GM23248 (cell line): ENCODE results near the gene CRYBB3. TPM values are rescaled to one million over a fixed set of nuclear protein-coding genes. Genes with fewer than 3 reads are reported as not detected.

Source experiments
- DNase-seq: peaks from one replicate; pipeline ENCODE4 v3.0.0-alpha.2; 2015
- H2AFZ ChIP-seq: fragments of 200-600 bp; sonication (generic); 2 replicates; pipeline ENCODE4 v1.6.1; 2016; ENCODE audit warnings: antibody characterized with exemption
- H3F3A ChIP-seq: fragments of 200-600 bp; sonication (generic); 2 replicates; pipeline ENCODE4 v1.6.1; 2016; ENCODE audit warnings: mild to moderate bottlenecking, antibody characterized with exemption, mixed run types; ENCODE audit not compliant: insufficient read depth
- H3K27ac ChIP-seq: fragments of 200-600 bp; sonication (generic); 2 replicates; pipeline ENCODE4 v1.5.1; 2016; ENCODE audit warnings: mild to moderate bottlenecking
- H3K27me3 ChIP-seq: fragments of 200-600 bp; sonication (generic); replicated peaks from 2 replicates; pipeline ENCODE4 v1.6.1; 2016; ENCODE audit warnings: mild to moderate bottlenecking; ENCODE audit not compliant: insufficient read depth
- H3K36me3 ChIP-seq: fragments of 200-600 bp; sonication (generic); 2 replicates; pipeline ENCODE4 v1.6.1; 2016; ENCODE audit warnings: low read depth, mild to moderate bottlenecking
- H3K4me1 ChIP-seq: fragments of 200-600 bp; sonication (generic); 2 replicates; pipeline ENCODE4 v1.6.1; 2016; ENCODE audit warnings: mild to moderate bottlenecking; ENCODE audit not compliant: insufficient read depth
- H3K4me2 ChIP-seq: fragments of 200-600 bp; sonication (generic); one replicate; pipeline ENCODE4 v1.6.1; 2016; ENCODE audit warnings: mild to moderate bottlenecking; ENCODE audit not compliant: unreplicated experiment
- H3K4me3 ChIP-seq: fragments of 200-600 bp; sonication (generic); 2 replicates; pipeline ENCODE4 v1.5.1; 2016; ENCODE audit warnings: mild to moderate bottlenecking
- H3K79me2 ChIP-seq: fragments of 200-600 bp; sonication (generic); 2 replicates; pipeline ENCODE4 v1.6.1; 2016; ENCODE audit warnings: mild to moderate bottlenecking; ENCODE audit not compliant: insufficient read depth
- H3K9ac ChIP-seq: fragments of 200-600 bp; sonication (generic); 2 replicates; pipeline ENCODE4 v1.6.1; 2016; ENCODE audit warnings: mild to moderate bottlenecking
- H3K9me2 ChIP-seq: fragments of 200-600 bp; sonication (generic); 2 replicates; pipeline ENCODE4 v1.6.1; 2016; ENCODE audit warnings: mixed run types, mild to moderate bottlenecking, moderate library complexity; ENCODE audit not compliant: insufficient read depth
- H3K9me3 ChIP-seq: fragments of 200-600 bp; sonication (generic); one replicate; pipeline ENCODE4 v1.6.1; 2017; ENCODE audit warnings: low read depth
- H4K20me1 ChIP-seq: fragments of 200-600 bp; sonication (generic); 2 replicates; pipeline ENCODE4 v1.6.0; 2016; ENCODE audit not compliant: insufficient read depth
- EZH2 ChIP-seq: fragments of 200-600 bp; sonication (generic); IDR thresholded peaks from 2 replicates; pipeline ENCODE4 v1.6.1; 2018; ENCODE audit warnings: antibody characterized with exemption, mild to moderate bottlenecking; ENCODE audit not compliant: insufficient read depth, poor library complexity, severe bottlenecking
- EZH2phosphoT487 ChIP-seq: fragments of 200-600 bp; sonication (generic); IDR thresholded peaks from 2 replicates; pipeline ENCODE4 v1.6.1; 2018; ENCODE audit warnings: antibody characterized with exemption, moderate library complexity, mild to moderate bottlenecking, low read depth; ENCODE audit not compliant: insufficient read depth
- WGBS, 2 experiments: methylation state at CpG; one replicate each; pipeline ENCODE4 v1.1.6; 2015 to 2017; ENCODE audit warnings: low lambda C conversion rate in 2 of 2, low coverage in 1 of 2; ENCODE audit errors: missing lambda C conversion rate in 2 of 2; 5-methylcytosine and 5-hydroxymethylcytosine counted together
- in situ Hi-C: fragments of 300-500 bp; cut with MboI; formaldehyde crosslinking; loops from 2 replicates; pipeline ENCODE4 v1.15.0; 2020
- polyA plus RNA-seq: library from polyadenylated mRNA; unstranded; fragments of >200 nt; fragmentation: Nextera tagmentation; extraction: Ambion mirVana; gene quantifications from 2 replicates; pipeline ENCODE4 v1.2.1, GENCODE V29; 2016
- total RNA-seq: library from RNA; depleted of rRNA; stranded (reverse); fragments of >200 nt; shearing (Covaris generic); gene quantifications from 2 replicates; pipeline ENCODE4 v1.2.3, GENCODE V29; 2014

Gene CRYBB3
- total and polyA plus RNA-seq, 2 experiments from 2014 or later, result not detected

- no peak for DNase-seq
- Histone ChIP-seq H3K9ac (no peak overlapping the region), H3K27ac (no peak overlapping the region), H3K36me3 (no peaks in the 10 kb centered on the region), H3K79me2 (no peaks in the 10 kb centered on the region), H3K27me3 (no peaks in the 10 kb centered on the region), H2AFZ (no peak overlapping the region), H3K9me3 (no peaks in the 10 kb centered on the region), H4K20me1 (no peaks in the 10 kb centered on the region), H3F3A (no peaks in the 10 kb centered on the region), H3K4me3 (no peak overlapping the region), H3K9me2 (no peaks in the 10 kb centered on the region), H3K4me1 (no peaks in the 10 kb centered on the region), H3K4me2 (no peak overlapping the region)
- TF ChIP-seq EZH2phosphoT487 (no peak), EZH2 (no peak)
- WGBS, 2 experiments, result 27 to 30% methylated on average over 4 of the region's 4 CpGs
- in situ Hi-C loops, result no loop called here
These were observed 6.5 kb upstream of the CRYBB3 start for GRCh38 chr22:25193130-25193529.

- no peak overlapping the region for H3K4me3 ChIP-seq
- TF ChIP-seq EZH2 (no peak), EZH2phosphoT487 (no peak)
- no peak overlapping the region for H3K4me2 ChIP-seq
- no peaks in the 10 kb centered on the region for H3F3A ChIP-seq
- 27 to 31% methylated on average over 3 of the region's 3 CpGs for WGBS, 2 experiments
- H4K20me1 ChIP-seq, result no peaks in the 10 kb centered on the region
- no peaks in the 10 kb centered on the region for H3K9me2 ChIP-seq
- H3K79me2 ChIP-seq, result no peaks in the 10 kb centered on the region
- H3K27me3 ChIP-seq, result no peaks in the 10 kb centered on the region
- no peak overlapping the region for H3K27ac ChIP-seq
- no peaks in the 10 kb centered on the region for H3K9me3 ChIP-seq
- no peak overlapping the region for H2AFZ ChIP-seq
- in situ Hi-C loops, result no loop called here
- H3K9ac ChIP-seq, result no peak overlapping the region
- peak; percentile 7 for DNase-seq
- no peaks in the 10 kb centered on the region for H3K36me3 ChIP-seq
- H3K4me1 ChIP-seq, result no peaks in the 10 kb centered on the region
These were observed 6.1 kb upstream of the CRYBB3 start for GRCh38 chr22:25193548-25193947.

- in situ Hi-C loops, result no loop called here
- no peaks in the 10 kb centered on the region for H3K4me1 ChIP-seq
- H3K9me3 ChIP-seq, result no peaks in the 10 kb centered on the region
- no peak overlapping the region for H3K4me3 ChIP-seq
- no peak for DNase-seq
- H3F3A ChIP-seq, result no peaks in the 10 kb centered on the region
- no peak overlapping the region for H2AFZ ChIP-seq
- WGBS, 2 experiments, result 41 to 43% methylated on average over 5 of the region's 5 CpGs
- H3K9ac ChIP-seq, result no peak overlapping the region
- TF ChIP-seq EZH2 (no peak), EZH2phosphoT487 (no peak)
- H3K79me2 ChIP-seq, result no peaks in the 10 kb centered on the region
- H3K27ac ChIP-seq, result no peak overlapping the region
- no peaks in the 10 kb centered on the region for H3K36me3 ChIP-seq
- H3K27me3 ChIP-seq, result no peaks in the 10 kb centered on the region
- no peaks in the 10 kb centered on the region for H3K9me2 ChIP-seq
- no peak overlapping the region for H3K4me2 ChIP-seq
- no peaks in the 10 kb centered on the region for H4K20me1 ChIP-seq
These were observed 3.3 kb upstream of the CRYBB3 start for GRCh38 chr22:25196326-25196725.

- Histone ChIP-seq H2AFZ (no peak overlapping the region), H3K9me3 (no peaks in the 10 kb centered on the region), H3K27ac (no peak overlapping the region), H3F3A (no peaks in the 10 kb centered on the region), H3K36me3 (no peaks in the 10 kb centered on the region), H3K9me2 (no peaks in the 10 kb centered on the region), H3K4me3 (no peak overlapping the region), H3K4me1 (no peaks in the 10 kb centered on the region), H4K20me1 (no peaks in the 10 kb centered on the region), H3K79me2 (no peaks in the 10 kb centered on the region), H3K27me3 (peaks cover 5% of the 10 kb centered on the region; the same call in 1 of the 2 replicates), H3K9ac (no peak overlapping the region), H3K4me2 (no peak overlapping the region)
- 44 to 59% methylated on average over 4 of the region's 4 CpGs for WGBS, 2 experiments
- DNase-seq, result no peak
- in situ Hi-C loops, result no loop called here
- TF ChIP-seq EZH2phosphoT487 (no peak), EZH2 (no peak)
These were observed 2.3 kb upstream of the CRYBB3 start for GRCh38 chr22:25197340-25197739.

- TF ChIP-seq EZH2phosphoT487, result no peak
- TF ChIP-seq EZH2, result no peak
- Histone ChIP-seq H3K4me1 (no peaks in the 10 kb centered on the region), H3F3A (no peaks in the 10 kb centered on the region), H3K27me3 (peaks cover 5% of the 10 kb centered on the region; the same call in 1 of the 2 replicates), H3K4me2 (no peak overlapping the region), H4K20me1 (no peaks in the 10 kb centered on the region), H3K9me2 (no peaks in the 10 kb centered on the region), H3K4me3 (no peak overlapping the region), H3K79me2 (no peaks in the 10 kb centered on the region), H3K27ac (no peak overlapping the region), H2AFZ (no peak overlapping the region), H3K36me3 (no peaks in the 10 kb centered on the region), H3K9me3 (no peaks in the 10 kb centered on the region), H3K9ac (no peak overlapping the region)
- WGBS, 2 experiments, result 39 to 49% methylated on average over 7 of the region's 7 CpGs
- in situ Hi-C loops, result loop anchor here (25.0 kb wide), 1 partner anchor 1136 kb away; no protein-coding TSS in a partner anchor
- no peak for DNase-seq
These were observed 1.3 kb downstream of the CRYBB3 start for GRCh38 chr22:25200967-25201366.
